ENCODE measurements around the gene LAMA2. TPM values are rescaled to one million over a fixed set of nuclear protein-coding genes. Genes with fewer than 3 reads are reported as not detected.

Gene LAMA2
- total and polyA plus RNA-seq, 2 of the 13 experiments (the other 11 are each of a cell fraction or from before 2014, with no cell fraction given) = 0.11 to 0.28 TPM

- no peak for TF ChIP-seq ESRRA (CRISPR knock-in tag; IDR thresholded peaks at IDR 0.05; ENCODE audit: low read depth)
Measured at GRCh38 chr6:129351807-129352206, 468.9 kb downstream of the LAMA2 start (continued).

- no TSS peak for BruUV-seq (replicated peaks)
- FAIRE-seq (no peak), DNase-seq (ENCODE audit: low spot score) (no peak), ATAC-seq (no peak)
- Histone ChIP-seq H3K4me3 (replicated peaks in 1 of 3; ENCODE audit: insufficient read depth in 1 of 3, low read depth in 2 of 3, low read length in 3 of 3) (no peak overlapping the region), H3K9me3 (ENCODE audit: low read length) (no peaks in the 10 kb centered on the region), H3K27me3 (ENCODE audit: control insufficient read depth in 1 of 2, insufficient read depth in 2 of 2, low read length in 2 of 2) (no peaks in the 10 kb centered on the region), H3K4me1 (ENCODE audit: insufficient read depth, low read length) (peaks cover 11% of the 10 kb centered on the region; the same call in 1 of the 2 replicates), H3K4me2 (ENCODE audit: low read depth, low read length) (no peak overlapping the region), H3K79me2 (ENCODE audit: insufficient read depth, low read length) (no peaks in the 10 kb centered on the region), H3K9ac (ENCODE audit: insufficient read depth, low read depth, low read length) (no peak overlapping the region), H3K36me3 (replicated peaks in 1 of 2; ENCODE audit: control insufficient read depth in 1 of 2, insufficient read depth in 2 of 2, low read length in 2 of 2) (no peaks in the 10 kb centered on the region), H4K20me1 (ENCODE audit: insufficient read depth, low read length) (no peaks in the 10 kb centered on the region), H3K27ac (ENCODE audit: extremely low read length, insufficient read depth, low read length) (no peak overlapping the region), H2AFZ (ENCODE audit: low read length) (no peak overlapping the region)
- CTCF ChIA-PET (ENCODE audit: low intra/inter-chr PET ratio, low total read pairs) = no interaction called here
- intact Hi-C loops (cut with micrococcal nuclease; ENCODE audit: unreplicated experiment) = no loop called here
- in situ Hi-C loops (cut with HindIII; ENCODE audit: extremely low pct_ligation_motif_present, low pct_unique_long_range_greater_than_20kb) = no loop called here
- TF ChIP-seq BHLHE40 (IDR thresholded peaks at IDR 0.05; ENCODE audit: low read length) (peak; percentile 87), MLXIP (CRISPR knock-in tag; IDR thresholded peaks at IDR 0.05; ENCODE audit: borderline replicate concordance) (no peak)
- WGBS (ENCODE audit: low lambda C conversion rate) = 34% methylated on average over 9 of the region's 9 CpGs
- POLR2A ChIA-PET = no interaction called here
Measured at GRCh38 chr6:129353067-129353466, 470.1 kb downstream of the LAMA2 start.

GRCh38 chr6:129356129-129356528 lies 473.2 kb downstream of the LAMA2 start:
- DNase-seq (ENCODE audit: low spot score) (no peak), ATAC-seq (no peak), FAIRE-seq (no peak)
- H3K27me3 ChIP-seq (ENCODE audit: control insufficient read depth in 1 of 2, insufficient read depth in 2 of 2, low read length in 2 of 2) = no peaks in the 10 kb centered on the region
- ChIA-PET CTCF (ENCODE audit: low intra/inter-chr PET ratio, low total read pairs) (no interaction called here), POLR2A (no interaction called here)
- H3K9me3 ChIP-seq (ENCODE audit: low read length) = no peaks in the 10 kb centered on the region
- WGBS (ENCODE audit: low lambda C conversion rate) = 1% methylated on average over 2 of the region's 2 CpGs
- intact Hi-C loops (cut with micrococcal nuclease; ENCODE audit: unreplicated experiment) = no loop called here
- H3K79me2 ChIP-seq (ENCODE audit: insufficient read depth, low read length) = no peaks in the 10 kb centered on the region
- H3K27ac ChIP-seq (ENCODE audit: extremely low read length, insufficient read depth, low read length) = no peak overlapping the region
- H3K36me3 ChIP-seq (replicated peaks in 1 of 2; ENCODE audit: control insufficient read depth in 1 of 2, insufficient read depth in 2 of 2, low read length in 2 of 2) = no peaks in the 10 kb centered on the region
- H2AFZ ChIP-seq (ENCODE audit: low read length) = no peak overlapping the region
- no peak overlapping the region for H3K9ac ChIP-seq (ENCODE audit: insufficient read depth, low read depth, low read length)
- no peak overlapping the region for H3K4me3 ChIP-seq (replicated peaks in 1 of 3; ENCODE audit: insufficient read depth in 1 of 3, low read depth in 2 of 3, low read length in 3 of 3)
- no peaks in the 10 kb centered on the region for H3K4me1 ChIP-seq (ENCODE audit: insufficient read depth, low read length)
- no peak overlapping the region for H3K4me2 ChIP-seq (ENCODE audit: low read depth, low read length)
- BruUV-seq (replicated peaks) = no TSS peak
- TF ChIP-seq ZNF784 (CRISPR knock-in tag; IDR thresholded peaks at IDR 0.05; ENCODE audit: borderline replicate concordance) (no peak), ASH2L (IDR thresholded peaks at IDR 0.05; ENCODE audit: insufficient read length, low read depth, low read length) (no peak), DMTF1 (CRISPR knock-in tag; IDR thresholded peaks at IDR 0.05) (no peak), SP1 (IDR thresholded peaks at IDR 0.05) (no peak), SP1 (CRISPR knock-in tag; IDR thresholded peaks at IDR 0.05) (no peak), HOXA9 (CRISPR knock-in tag; IDR thresholded peaks at IDR 0.05; ENCODE audit: borderline replicate concordance) (no peak)
- in situ Hi-C loops (cut with HindIII; ENCODE audit: extremely low pct_ligation_motif_present, low pct_unique_long_range_greater_than_20kb) = no loop called here
- no peaks in the 10 kb centered on the region for H4K20me1 ChIP-seq (ENCODE audit: insufficient read depth, low read length)

Data from HepG2 (cell line).